Adrenal gland (tissue), 5 donors: Measurements from ENCODE around the gene CAMTA2.

ENCODE experiments used
- CTCF ChIP-seq, 6 experiments: fragments of 450-650 bp in 4 of 6; fragments of 200-600 bp in 2 of 6; sonication (generic) in 1 of 6; IDR thresholded peaks; 1 replicate in 5 of 6; 2 replicates in 1 of 6; pipeline versions ENCODE4 v1.5.1 to v1.8.0; 2016 to 2021; ENCODE audit warnings: antibody characterized with exemption in 6 of 6, mild to moderate bottlenecking in 2 of 6, moderate library complexity in 1 of 6
- POLR2A ChIP-seq, 2 donors: fragments of 450-650 bp; IDR thresholded peaks; one replicate each; pipeline ENCODE4 v1.6.1; 2017; ENCODE audit warnings: antibody characterized with exemption in 2 of 2, mild to moderate bottlenecking in 2 of 2, moderate library complexity in 1 of 2
- donor health status: DM: no; HTN: no; CAD: no.

- TF ChIP-seq CTCF (IDR thresholded peaks at IDR 0.05): no peak
- TF ChIP-seq POLR2A (IDR thresholded peaks at IDR 0.05): no peak
Measured at GRCh38 chr17:4931963-4932362, 55.5 kb downstream of the CAMTA2 start, which contains the start of gene GP1BA.
